HEK293 (cell line): ENCODE measurements around the gene RTN4.

Experiments
- GLIS1 ChIP-seq: fragments of 450-650 bp; formaldehyde crosslinking; IDR thresholded peaks from 2 replicates; pipeline ENCODE4 v1.5.1; 2016; ENCODE audit warnings: missing biosample characterization, missing genetic modification characterization
- IKZF3 ChIP-seq: fragments of 450-650 bp; IDR thresholded peaks from 2 replicates; pipeline ENCODE4 v1.5.0; 2018; ENCODE audit warnings: missing biosample characterization, mild to moderate bottlenecking, missing genetic modification characterization, moderate library complexity
- INSM2 ChIP-seq: fragments of 450-650 bp; formaldehyde crosslinking; IDR thresholded peaks from 2 replicates; pipeline ENCODE4 v1.5.1; 2016; ENCODE audit warnings: missing biosample characterization, missing genetic modification characterization
- KLF16 ChIP-seq: fragments of 450-650 bp; formaldehyde crosslinking; IDR thresholded peaks from 2 replicates; pipeline ENCODE4 v1.5.1; 2017; ENCODE audit warnings: missing biosample characterization, missing genetic modification characterization
- KLF7 ChIP-seq: fragments of 450-650 bp; formaldehyde crosslinking; IDR thresholded peaks from 2 replicates; pipeline ENCODE4 v1.5.1; 2016; ENCODE audit warnings: missing biosample characterization, missing genetic modification characterization, borderline replicate concordance
- KLF8 ChIP-seq: fragments of 450-650 bp; formaldehyde crosslinking; IDR thresholded peaks from 2 replicates; pipeline ENCODE4 v1.5.1; 2016; ENCODE audit warnings: missing biosample characterization, missing genetic modification characterization
- OVOL3 ChIP-seq: fragments of 450-650 bp; formaldehyde crosslinking; IDR thresholded peaks from 2 replicates; pipeline ENCODE4 v1.5.1; 2016; ENCODE audit warnings: missing biosample characterization, missing genetic modification characterization
- SETDB1 ChIP-seq: IDR thresholded peaks from one replicate; pipeline ENCODE4 v1.6.1; 2017; ENCODE audit warnings: mild to moderate bottlenecking, low read length, moderate library complexity, mixed read lengths; ENCODE audit not compliant: insufficient read length
- SP2 ChIP-seq: fragments of 450-650 bp; formaldehyde crosslinking; IDR thresholded peaks from 2 replicates; pipeline ENCODE4 v1.5.1; 2016; ENCODE audit warnings: missing biosample characterization, missing genetic modification characterization
- ZNF121 ChIP-seq: fragments of 450-650 bp; formaldehyde crosslinking; IDR thresholded peaks from 2 replicates; pipeline ENCODE4 v1.5.1; 2016; ENCODE audit warnings: missing biosample characterization, missing genetic modification characterization
- ZNF16 ChIP-seq: fragments of 450-650 bp; formaldehyde crosslinking; IDR thresholded peaks from 2 replicates; pipeline ENCODE4 v1.5.1; 2016; ENCODE audit warnings: low read depth, missing biosample characterization, missing genetic modification characterization
- ZNF274 ChIP-seq, 2 experiments: fragments of 200-500 bp in 1 of 2; fragments of 450-650 bp in 1 of 2; sonication (Bioruptor generic) in 1 of 2; formaldehyde crosslinking in 1 of 2; IDR thresholded peaks; 2 replicates each; pipeline versions ENCODE4 v1.5.1 to v1.6.1; 2014 to 2016; ENCODE audit warnings: borderline replicate concordance in 1 of 2, inconsistent platforms in 1 of 2, low read length in 1 of 2, missing biosample characterization in 1 of 2, missing genetic modification characterization in 1 of 2
- ZNF341 ChIP-seq: fragments of 450-650 bp; formaldehyde crosslinking; IDR thresholded peaks from 2 replicates; pipeline ENCODE4; 2016; ENCODE audit warnings: low read depth, missing biosample characterization, missing genetic modification characterization
- ZNF350 ChIP-seq: fragments of 450-650 bp; formaldehyde crosslinking; IDR thresholded peaks from 2 replicates; pipeline ENCODE4 v1.5.0; 2017; ENCODE audit warnings: missing biosample characterization, mild to moderate bottlenecking, missing genetic modification characterization
- ZNF391 ChIP-seq: fragments of 450-650 bp; formaldehyde crosslinking; IDR thresholded peaks from 2 replicates; pipeline ENCODE4 v1.5.1; 2016; ENCODE audit warnings: low read depth, missing biosample characterization, missing genetic modification characterization, borderline replicate concordance
- ZNF449 ChIP-seq: fragments of 450-650 bp; formaldehyde crosslinking; IDR thresholded peaks from 2 replicates; pipeline ENCODE4 v1.5.1; 2017; ENCODE audit warnings: missing biosample characterization, mild to moderate bottlenecking, missing genetic modification characterization, moderate library complexity
- ZNF501 ChIP-seq: fragments of 450-650 bp; formaldehyde crosslinking; IDR thresholded peaks from 2 replicates; pipeline ENCODE4 v1.5.1; 2016; ENCODE audit warnings: missing biosample characterization, missing genetic modification characterization
- ZNF585B ChIP-seq: fragments of 450-650 bp; formaldehyde crosslinking; IDR thresholded peaks from 2 replicates; pipeline ENCODE4 v1.5.1; 2016; ENCODE audit warnings: missing biosample characterization, missing genetic modification characterization
- ZNF624 ChIP-seq: fragments of 450-650 bp; formaldehyde crosslinking; IDR thresholded peaks from 2 replicates; pipeline ENCODE4 v1.5.1; 2017; ENCODE audit warnings: missing biosample characterization, missing genetic modification characterization
- ZNF626 ChIP-seq: fragments of 450-650 bp; sonication (Bioruptor Pico); formaldehyde crosslinking; IDR thresholded peaks from 2 replicates; pipeline ENCODE4 v1.5.1; 2018; ENCODE audit warnings: missing biosample characterization, missing genetic modification characterization, inconsistent platforms
- ZNF76 ChIP-seq: fragments of 450-650 bp; formaldehyde crosslinking; IDR thresholded peaks from 2 replicates; pipeline ENCODE4; 2016; ENCODE audit warnings: low read depth, missing biosample characterization, missing genetic modification characterization, borderline replicate concordance
- ZNF791 ChIP-seq: fragments of 450-650 bp; formaldehyde crosslinking; IDR thresholded peaks from 2 replicates; pipeline ENCODE4 v1.5.1; 2016; ENCODE audit warnings: missing biosample characterization, missing genetic modification characterization
- ZSCAN23 ChIP-seq: fragments of 450-650 bp; formaldehyde crosslinking; IDR thresholded peaks from 2 replicates; pipeline ENCODE4 v1.5.1; 2016; ENCODE audit warnings: missing biosample characterization, missing genetic modification characterization
- TF ChIP-seq, protein P1 (sequence below): fragments of 450-650 bp; formaldehyde crosslinking; IDR thresholded peaks from 2 replicates; pipeline ENCODE4 v1.5.1; 2016; ENCODE audit warnings: missing biosample characterization, missing genetic modification characterization
- TF ChIP-seq, protein P2 (sequence below): fragments of 450-650 bp; formaldehyde crosslinking; IDR thresholded peaks from 2 replicates; pipeline ENCODE4 v1.5.1; 2017; ENCODE audit warnings: missing biosample characterization, missing genetic modification characterization
- TF ChIP-seq, protein P3 (sequence below): fragments of 450-650 bp; formaldehyde crosslinking; IDR thresholded peaks from 2 replicates; pipeline ENCODE4 v1.5.1; 2017; ENCODE audit warnings: missing biosample characterization, missing genetic modification characterization
- TF ChIP-seq, protein P4 (sequence below): fragments of 450-650 bp; formaldehyde crosslinking; IDR thresholded peaks from 2 replicates; pipeline ENCODE4 v1.5.1; 2016; ENCODE audit warnings: missing biosample characterization, missing genetic modification characterization
- TF ChIP-seq, protein P5 (sequence below): sonication (generic); formaldehyde crosslinking; IDR thresholded peaks from 2 replicates; pipeline ENCODE4 v1.8.1; 2022; ENCODE audit warnings: mild to moderate bottlenecking, moderate library complexity, missing genetic modification reagents

RTN4 gene

GRCh38 chr2:55050100-55050994 lies at the start of gene RTN4 (continued):
- TF ChIP-seq, protein P1, sequence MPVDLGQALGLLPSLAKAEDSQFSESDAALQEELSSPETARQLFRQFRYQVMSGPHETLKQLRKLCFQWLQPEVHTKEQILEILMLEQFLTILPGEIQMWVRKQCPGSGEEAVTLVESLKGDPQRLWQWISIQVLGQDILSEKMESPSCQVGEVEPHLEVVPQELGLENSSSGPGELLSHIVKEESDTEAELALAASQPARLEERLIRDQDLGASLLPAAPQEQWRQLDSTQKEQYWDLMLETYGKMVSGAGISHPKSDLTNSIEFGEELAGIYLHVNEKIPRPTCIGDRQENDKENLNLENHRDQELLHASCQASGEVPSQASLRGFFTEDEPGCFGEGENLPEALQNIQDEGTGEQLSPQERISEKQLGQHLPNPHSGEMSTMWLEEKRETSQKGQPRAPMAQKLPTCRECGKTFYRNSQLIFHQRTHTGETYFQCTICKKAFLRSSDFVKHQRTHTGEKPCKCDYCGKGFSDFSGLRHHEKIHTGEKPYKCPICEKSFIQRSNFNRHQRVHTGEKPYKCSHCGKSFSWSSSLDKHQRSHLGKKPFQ: no peak
- TF ChIP-seq ZSCAN23 (tag by site-specific recombination): 0 out of 2 replicates have a peak, but pooled peaks have one; percentile 32
- no peak for TF ChIP-seq ZNF274 (IDR thresholded peaks at IDR 0.05; ENCODE audit: low read length)
- TF ChIP-seq ZNF274 (tag by site-specific recombination; IDR thresholded peaks at IDR 0.05; ENCODE audit: borderline replicate concordance): no peak
- TF ChIP-seq ZNF76 (tag by site-specific recombination): peak; percentile 62; the same call in 1 of the 2 replicates
- peak; percentile 97 for TF ChIP-seq KLF8
- TF ChIP-seq IKZF3: peak; percentile 95
- TF ChIP-seq, protein P2, sequence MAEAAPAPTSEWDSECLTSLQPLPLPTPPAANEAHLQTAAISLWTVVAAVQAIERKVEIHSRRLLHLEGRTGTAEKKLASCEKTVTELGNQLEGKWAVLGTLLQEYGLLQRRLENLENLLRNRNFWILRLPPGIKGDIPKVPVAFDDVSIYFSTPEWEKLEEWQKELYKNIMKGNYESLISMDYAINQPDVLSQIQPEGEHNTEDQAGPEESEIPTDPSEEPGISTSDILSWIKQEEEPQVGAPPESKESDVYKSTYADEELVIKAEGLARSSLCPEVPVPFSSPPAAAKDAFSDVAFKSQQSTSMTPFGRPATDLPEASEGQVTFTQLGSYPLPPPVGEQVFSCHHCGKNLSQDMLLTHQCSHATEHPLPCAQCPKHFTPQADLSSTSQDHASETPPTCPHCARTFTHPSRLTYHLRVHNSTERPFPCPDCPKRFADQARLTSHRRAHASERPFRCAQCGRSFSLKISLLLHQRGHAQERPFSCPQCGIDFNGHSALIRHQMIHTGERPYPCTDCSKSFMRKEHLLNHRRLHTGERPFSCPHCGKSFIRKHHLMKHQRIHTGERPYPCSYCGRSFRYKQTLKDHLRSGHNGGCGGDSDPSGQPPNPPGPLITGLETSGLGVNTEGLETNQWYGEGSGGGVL (tag by site-specific recombination): peak; percentile 68; the same call in 1 of the 2 replicates
- TF ChIP-seq ZNF341 (tag by site-specific recombination): peak; percentile 80
- no peak for TF ChIP-seq ZNF16
- TF ChIP-seq, protein P3, sequence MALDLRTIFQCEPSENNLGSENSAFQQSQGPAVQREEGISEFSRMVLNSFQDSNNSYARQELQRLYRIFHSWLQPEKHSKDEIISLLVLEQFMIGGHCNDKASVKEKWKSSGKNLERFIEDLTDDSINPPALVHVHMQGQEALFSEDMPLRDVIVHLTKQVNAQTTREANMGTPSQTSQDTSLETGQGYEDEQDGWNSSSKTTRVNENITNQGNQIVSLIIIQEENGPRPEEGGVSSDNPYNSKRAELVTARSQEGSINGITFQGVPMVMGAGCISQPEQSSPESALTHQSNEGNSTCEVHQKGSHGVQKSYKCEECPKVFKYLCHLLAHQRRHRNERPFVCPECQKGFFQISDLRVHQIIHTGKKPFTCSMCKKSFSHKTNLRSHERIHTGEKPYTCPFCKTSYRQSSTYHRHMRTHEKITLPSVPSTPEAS (tag by site-specific recombination): 0 out of 2 replicates have a peak, but pooled peaks have one; percentile 8
- TF ChIP-seq ZNF501 (tag by site-specific recombination): peak; percentile 77; the same call in 1 of the 2 replicates
- no peak for TF ChIP-seq ZNF121 (tag by site-specific recombination)
- TF ChIP-seq SETDB1: no peak
- TF ChIP-seq, protein P4, sequence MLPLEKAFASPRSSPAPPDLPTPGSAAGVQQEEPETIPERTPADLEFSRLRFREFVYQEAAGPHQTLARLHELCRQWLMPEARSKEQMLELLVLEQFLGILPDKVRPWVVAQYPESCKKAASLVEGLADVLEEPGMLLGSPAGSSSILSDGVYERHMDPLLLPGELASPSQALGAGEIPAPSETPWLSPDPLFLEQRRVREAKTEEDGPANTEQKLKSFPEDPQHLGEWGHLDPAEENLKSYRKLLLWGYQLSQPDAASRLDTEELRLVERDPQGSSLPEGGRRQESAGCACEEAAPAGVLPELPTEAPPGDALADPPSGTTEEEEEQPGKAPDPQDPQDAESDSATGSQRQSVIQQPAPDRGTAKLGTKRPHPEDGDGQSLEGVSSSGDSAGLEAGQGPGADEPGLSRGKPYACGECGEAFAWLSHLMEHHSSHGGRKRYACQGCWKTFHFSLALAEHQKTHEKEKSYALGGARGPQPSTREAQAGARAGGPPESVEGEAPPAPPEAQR (tag by site-specific recombination): no peak
- no peak for TF ChIP-seq ZNF791 (tag by site-specific recombination)
- TF ChIP-seq ZNF626 (tag by site-specific recombination): no peak
- peak; percentile 85 for TF ChIP-seq KLF7 (tag by site-specific recombination)
- peak; percentile 95 for TF ChIP-seq GLIS1
- no peak for TF ChIP-seq ZNF350 (tag by site-specific recombination)
- TF ChIP-seq ZNF391 (tag by site-specific recombination): peak; percentile 63; the same call in 1 of the 2 replicates
- peak; percentile 81 for TF ChIP-seq KLF16
- 0 out of 2 replicates have a peak, but pooled peaks have one; percentile 58 for TF ChIP-seq INSM2 (tag by site-specific recombination)
- TF ChIP-seq, protein P5, sequence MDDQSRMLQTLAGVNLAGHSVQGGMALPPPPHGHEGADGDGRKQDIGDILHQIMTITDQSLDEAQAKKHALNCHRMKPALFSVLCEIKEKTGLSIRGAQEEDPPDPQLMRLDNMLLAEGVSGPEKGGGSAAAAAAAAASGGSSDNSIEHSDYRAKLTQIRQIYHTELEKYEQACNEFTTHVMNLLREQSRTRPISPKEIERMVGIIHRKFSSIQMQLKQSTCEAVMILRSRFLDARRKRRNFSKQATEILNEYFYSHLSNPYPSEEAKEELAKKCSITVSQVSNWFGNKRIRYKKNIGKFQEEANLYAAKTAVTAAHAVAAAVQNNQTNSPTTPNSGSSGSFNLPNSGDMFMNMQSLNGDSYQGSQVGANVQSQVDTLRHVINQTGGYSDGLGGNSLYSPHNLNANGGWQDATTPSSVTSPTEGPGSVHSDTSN (CRISPR knock-in tag): peak; percentile 95; the same call in 1 of the 2 replicates
- TF ChIP-seq ZNF624: no peak
- no peak for TF ChIP-seq ZNF585B
- no peak for TF ChIP-seq OVOL3 (tag by site-specific recombination)
- peak; percentile 98 for TF ChIP-seq SP2 (tag by site-specific recombination)
- no peak for TF ChIP-seq ZNF449 (tag by site-specific recombination)
